Panc1 (cell line): Measurements from ENCODE around the gene SHISA5. TPM values are rescaled to one million over a fixed set of nuclear protein-coding genes. Genes with fewer than 3 reads are reported as not detected.
A peak's percentile ranks its signal among the peaks of the same experiment; 100 is the strongest.
"Not testable (repeated sequence)": the region's sequence is repeated elsewhere in the genome, so short reads cannot be mapped to it uniquely, and the experiment has no call there.

Experiments
- ATAC-seq: fragments of 200-7000 bp; cut with Tn5 transposase; 2 replicates; pipeline ENCODE4 v1.9.1; 2020; ENCODE audit warnings: mild to moderate bottlenecking, moderate library complexity
- BruUV-seq: library from RNA; stranded (reverse); fragments of 400-500 nt; replicated peaks from 2 replicates; lab custom pipeline; 2021; lab: Mats Ljungman, UMichigan
- CTCF ChIA-PET: fragments of 300-600 bp; sonication (Branson Sonifier 250); formaldehyde crosslinking; loops from one replicate; lab custom pipeline; 2022; ENCODE audit warnings: antibody characterized with exemption; lab: Charles Lee
- POLR2A ChIA-PET: fragments of 300-600 bp; sonication (Branson Sonifier 250); formaldehyde crosslinking; loops from one replicate; lab custom pipeline; 2022; ENCODE audit warnings: antibody characterized with exemption; lab: Charles Lee
- DNase-seq: peaks from one replicate; pipeline ENCODE4 v3.0.0-alpha.2; 2010; ENCODE audit warnings: low read depth, low spot score
- H3K27ac ChIP-seq: 2 replicates; pipeline ENCODE4 v1.5.1; 2011; ENCODE audit warnings: mild to moderate bottlenecking, low read length, inconsistent platforms
- H3K27me3 ChIP-seq: fragments of 200-500 bp; sonication (Bioruptor generic); 2 replicates; pipeline ENCODE4 v1.6.0; 2014; ENCODE audit warnings: low read length, inconsistent platforms; ENCODE audit not compliant: control insufficient read depth, insufficient read depth
- H3K36me3 ChIP-seq: fragments of 200-500 bp; sonication (Bioruptor generic); 2 replicates; pipeline ENCODE4 v1.5.1; 2014; ENCODE audit warnings: inconsistent platforms, mild to moderate bottlenecking, low read length, moderate library complexity; ENCODE audit not compliant: control insufficient read depth, insufficient read depth
- H3K4me1 ChIP-seq: 2 replicates; pipeline ENCODE4 v1.5.1; 2011; ENCODE audit warnings: inconsistent platforms, mild to moderate bottlenecking, low read length, moderate library complexity; ENCODE audit not compliant: control insufficient read depth, insufficient read depth
- H3K4me3 ChIP-seq, 2 experiments: 2 replicates each; pipeline ENCODE4 v1.5.1; 2011 to 2012; ENCODE audit warnings: low read depth in 2 of 2, low read length in 2 of 2, mild to moderate bottlenecking in 2 of 2, inconsistent platforms in 1 of 2, moderate library complexity in 1 of 2
- H3K9me3 ChIP-seq: fragments of 200-500 bp; sonication (Bioruptor generic); 2 replicates; pipeline ENCODE4 v1.5.1; 2014; ENCODE audit warnings: low read depth, mild to moderate bottlenecking, inconsistent platforms, low read length, moderate library complexity; ENCODE audit not compliant: control insufficient read depth, insufficient read depth
- CTCF ChIP-seq: fragments of 450-650 bp; IDR thresholded peaks from 2 replicates; pipeline ENCODE4 v1.5.1; 2017; ENCODE audit warnings: mild to moderate bottlenecking
- POLR2AphosphoS5 ChIP-seq: IDR thresholded peaks from 2 replicates; pipeline ENCODE4 v1.6.1; 2012; ENCODE audit warnings: mild to moderate bottlenecking, low read depth, low read length, moderate library complexity
- REST ChIP-seq, 2 experiments: IDR thresholded peaks; 2 replicates each; pipeline ENCODE4 v1.6.1; 2011 to 2012; ENCODE audit warnings: low read depth in 2 of 2, control low read depth in 1 of 2, low read length in 1 of 2, mild to moderate bottlenecking in 1 of 2, moderate library complexity in 1 of 2; ENCODE audit not compliant: insufficient read depth in 1 of 2
- SIN3A ChIP-seq: IDR thresholded peaks from 2 replicates; pipeline ENCODE4 v1.6.1; 2012; ENCODE audit warnings: low read depth, mild to moderate bottlenecking, low read length, moderate library complexity, borderline replicate concordance; ENCODE audit not compliant: insufficient read depth
- TCF7L2 ChIP-seq: IDR thresholded peaks from 2 replicates; pipeline ENCODE4 v1.6.1; 2011; ENCODE audit warnings: mild to moderate bottlenecking, low read depth, low read length, inconsistent platforms
- in situ Hi-C: cut with HindIII; loops from 2 replicates; pipeline ENCODE4 v1.10.0; 2016; ENCODE audit warnings: low sequenced_read_pairs, low pct_unique_long_range_greater_than_20kb
- intact Hi-C: fragments of 100-400 bp; cut with micrococcal nuclease; formaldehyde crosslinking; loops from one replicate; pipeline ENCODE4 v1.10.0; 2022; ENCODE audit not compliant: unreplicated experiment
- total RNA-seq: library from RNA; stranded (reverse); gene quantifications from one replicate; pipeline ENCODE4 v1.2.1, GENCODE V29; 2021; ENCODE audit not compliant: unreplicated experiment

The SHISA5 gene
- total RNA-seq, 1 experiment from 2014 or later, result 122 TPM

GRCh38 chr3:48474619-48475018 lies 29.4 kb downstream of the SHISA5 start:
- POLR2A ChIA-PET, result interaction anchor here (0.7 kb wide), 1 partner anchor 14 kb away, joined by 4 read pairs; no protein-coding TSS in a partner anchor
- intact Hi-C loops, result no loop called here
- H3K9me3 ChIP-seq, result no peaks in the 10 kb centered on the region

GRCh38 chr3:48474031-48474430 lies 29.9 kb downstream of the SHISA5 start:
- intact Hi-C loops, BruUV-seq, H3K9me3 ChIP-seq, in situ Hi-C loops, DNase-seq, H3K4me3 ChIP-seq, H3K36me3 ChIP-seq, H3K27me3 ChIP-seq, ATAC-seq, H3K4me1 ChIP-seq: not testable (repeated sequence)
- ChIA-PET CTCF (interaction anchor here (0.6 to 1.1 kb wide), 2 partner anchors 60 to 88 kb away, joined by 3 to 7 read pairs; no protein-coding TSS in a partner anchor), POLR2A (interaction anchor here (0.6 to 0.7 kb wide), 2 partner anchors 14 to 28 kb away, joined by 4 to 5 read pairs; partner anchors contain the start of gene ATRIP)
- peak overlapping the region; percentile 83; the same call in 1 of the 2 replicates for H3K27ac ChIP-seq

More at GRCh38 chr3:48474619-48475018, 29.4 kb downstream of the SHISA5 start:
- in situ Hi-C loops, result no loop called here
- H3K4me1 ChIP-seq, result peaks cover 7% of the 10 kb centered on the region
- no peak for DNase-seq
- CTCF ChIA-PET, result no interaction called here
- no peaks in the 10 kb centered on the region for H3K27me3 ChIP-seq
- no peak overlapping the region for H3K4me3 ChIP-seq
- H3K36me3 ChIP-seq, result no peaks in the 10 kb centered on the region
- TF ChIP-seq CTCF (no peak), POLR2AphosphoS5 (no peak), SIN3A (no peak), REST (IDR thresholded peaks at IDR 0.05; ENCODE audit: insufficient read depth in 1 of 2, low read depth in 2 of 2, low read length in 1 of 2) (no peak), TCF7L2 (no peak)
- no peak overlapping the region for H3K27ac ChIP-seq
- no TSS peak for BruUV-seq
- ATAC-seq, result no peak

- peaks cover 7% of the 10 kb centered on the region for H3K4me1 ChIP-seq
- peak overlapping the region in 1 of 2 experiments; percentile 79; a peak in 2 of 4 replicates for H3K4me3 ChIP-seq
- no peaks in the 10 kb centered on the region for H3K9me3 ChIP-seq
- BruUV-seq, result no TSS peak
- in situ Hi-C loops (no loop called here), intact Hi-C loops (no loop called here)
- ChIA-PET CTCF (interaction anchor here (0.6 to 1.1 kb wide), 2 partner anchors 59 to 89 kb away, joined by 3 to 7 read pairs; no protein-coding TSS in a partner anchor), POLR2A (interaction anchor here (0.6 kb wide), 2 partner anchors 17 to 27 kb away, joined by 5 to 6 read pairs; partner anchors contain the start of gene ATRIP)
- DNase-seq (no peak), ATAC-seq (no peak)
- TF ChIP-seq TCF7L2 (no peak), SIN3A (no peak), CTCF (no peak), POLR2AphosphoS5 (no peak), REST (IDR thresholded peaks at IDR 0.05; ENCODE audit: insufficient read depth in 1 of 2, low read depth in 2 of 2, low read length in 1 of 2) (no peak)
- H3K27ac ChIP-seq, result peak overlapping the region; percentile 83
- H3K36me3 ChIP-seq, result no peaks in the 10 kb centered on the region
- no peaks in the 10 kb centered on the region for H3K27me3 ChIP-seq
Measured at GRCh38 chr3:48473617-48473952, 30.4 kb downstream of the SHISA5 start.
